H7 (cell line): ENCODE measurements around the gene CARD8. TPM values are rescaled to one million over a fixed set of nuclear protein-coding genes. Genes with fewer than 3 reads are reported as not detected.

ENCODE experiments used
- DNase-seq: peaks from one replicate; pipeline ENCODE4 v3.0.0; 2012
- H3K27me3 ChIP-seq: 2 replicates; pipeline ENCODE4 v1.6.0; 2011; ENCODE audit warnings: mild to moderate bottlenecking, low read length; ENCODE audit not compliant: control insufficient read depth, insufficient read depth
- H3K36me3 ChIP-seq: replicated peaks from 2 replicates; pipeline ENCODE4 v1.5.1; 2011; ENCODE audit warnings: low read length; ENCODE audit not compliant: control insufficient read depth, insufficient read depth
- H3K4me3 ChIP-seq: 2 replicates; pipeline ENCODE4 v1.5.1; 2011; ENCODE audit warnings: low read depth, mild to moderate bottlenecking, control low read depth, low read length, moderate library complexity; ENCODE audit not compliant: insufficient read depth
- total RNA-seq: library from RNA; depleted of rRNA; stranded (reverse); fragments of >200 nt; shearing (Covaris generic); gene quantifications from 2 replicates; pipeline ENCODE4 v1.2.3, GENCODE V29; 2014

The CARD8 gene
- total RNA-seq, 1 experiment from 2014 or later: 0.55 TPM

DNA sequence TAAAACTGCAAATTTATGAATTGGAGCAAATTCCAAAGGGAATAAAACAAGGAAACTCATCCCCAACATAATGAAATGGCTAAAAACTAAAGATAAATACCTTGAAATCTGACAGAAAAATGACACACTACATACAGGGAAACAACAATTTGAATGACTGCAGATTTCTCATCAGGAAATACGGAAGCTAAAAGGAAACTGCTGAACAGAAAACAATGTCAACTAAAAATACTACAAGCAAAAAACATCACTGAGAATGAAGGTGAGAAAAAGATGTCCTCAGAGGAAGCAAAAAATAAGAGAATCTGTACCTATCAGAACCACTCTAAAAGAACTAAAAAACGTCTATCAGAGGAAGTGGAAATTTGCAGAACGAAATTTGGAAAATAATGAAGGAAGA lies 45.7 kb downstream of the CARD8 start:
- H3K36me3 ChIP-seq: no peaks in the 10 kb centered on the region
- H3K4me3 ChIP-seq: no peak overlapping the region
- no peaks in the 10 kb centered on the region; the same call in 1 of the 2 replicates for H3K27me3 ChIP-seq
- no peak for DNase-seq

DNA sequence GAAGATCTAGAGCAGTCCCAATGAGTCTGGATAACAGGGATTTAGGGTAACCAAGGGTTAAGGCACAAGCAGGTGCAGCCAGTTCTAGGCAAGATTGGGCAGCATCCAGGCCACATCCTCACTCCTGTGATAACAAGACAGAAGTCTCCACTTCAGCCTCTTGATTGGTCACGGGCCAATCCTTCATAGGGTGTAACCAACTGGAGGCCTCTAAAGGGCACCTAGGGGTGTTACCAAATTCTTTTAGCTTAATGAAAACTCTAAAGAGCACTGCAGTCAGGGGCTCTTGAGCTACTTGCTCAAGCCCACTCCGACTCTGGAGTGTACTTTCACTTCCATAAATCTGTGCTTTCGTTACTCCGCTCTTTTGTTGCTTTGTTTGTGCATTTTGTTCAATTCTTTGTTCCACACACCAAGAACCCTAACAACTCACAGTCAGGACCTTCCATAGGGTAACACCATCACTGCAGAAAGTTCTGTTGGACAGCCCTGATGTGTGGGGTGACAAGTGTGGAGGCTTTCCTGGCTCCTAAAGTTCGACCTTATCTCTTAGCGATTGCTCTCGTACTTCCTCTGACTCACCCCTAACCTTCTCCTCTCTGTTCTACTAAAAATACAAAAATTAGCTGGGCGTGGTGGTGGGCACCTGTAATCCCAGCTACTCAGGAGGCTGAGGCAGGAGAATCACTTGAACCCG lies 49.2 kb downstream of the CARD8 start:
- no peak for DNase-seq
- Histone ChIP-seq H3K36me3 (no peaks in the 10 kb centered on the region), H3K27me3 (no peaks in the 10 kb centered on the region; the same call in 1 of the 2 replicates), H3K4me3 (no peak overlapping the region)

DNA sequence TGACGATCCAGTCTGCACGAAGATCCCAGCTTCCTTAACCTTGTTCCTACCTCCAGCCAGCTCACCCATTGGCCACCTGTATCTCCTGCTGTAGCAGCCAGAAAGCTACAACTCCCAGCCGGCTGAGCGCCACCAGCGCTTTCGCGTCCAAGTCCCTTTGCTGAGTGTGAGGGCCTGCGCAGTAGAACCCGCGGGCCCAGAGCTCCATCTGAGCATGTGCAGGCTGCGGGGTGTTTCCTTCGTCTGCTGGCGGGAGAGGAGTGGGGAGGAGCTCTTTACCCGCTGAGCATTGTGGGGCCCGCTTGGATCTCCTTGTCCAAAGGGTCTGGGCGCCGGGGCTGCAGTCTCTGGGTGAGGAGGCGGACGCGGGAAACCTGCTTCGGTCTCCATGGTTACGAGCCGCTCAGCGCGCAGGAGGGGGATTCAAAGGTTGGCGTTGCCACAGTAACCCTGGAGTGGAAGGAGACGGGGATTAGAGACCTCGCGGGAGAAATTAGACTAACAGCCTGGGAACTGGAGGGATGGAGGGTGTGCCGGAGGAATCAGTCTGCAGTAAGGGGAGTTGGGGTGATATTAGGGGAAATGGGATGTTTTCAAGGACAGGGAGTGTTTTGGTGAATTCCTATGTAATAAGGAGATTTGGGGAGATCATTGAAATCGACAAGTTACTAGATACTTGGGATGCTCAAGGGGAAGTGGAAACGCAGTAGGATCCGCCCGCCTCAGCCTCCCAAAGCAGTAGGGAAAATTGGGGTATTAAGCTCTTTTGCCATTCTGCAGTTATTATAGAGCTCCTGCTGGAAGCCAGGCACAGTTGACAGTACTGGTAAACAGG lies 51.7 kb downstream of the CARD8 start:
- H3K36me3 ChIP-seq: no peaks in the 10 kb centered on the region
- peak; percentile 93 for DNase-seq
- peak overlapping the region; percentile 50 for H3K4me3 ChIP-seq
- H3K27me3 ChIP-seq: no peaks in the 10 kb centered on the region

DNA sequence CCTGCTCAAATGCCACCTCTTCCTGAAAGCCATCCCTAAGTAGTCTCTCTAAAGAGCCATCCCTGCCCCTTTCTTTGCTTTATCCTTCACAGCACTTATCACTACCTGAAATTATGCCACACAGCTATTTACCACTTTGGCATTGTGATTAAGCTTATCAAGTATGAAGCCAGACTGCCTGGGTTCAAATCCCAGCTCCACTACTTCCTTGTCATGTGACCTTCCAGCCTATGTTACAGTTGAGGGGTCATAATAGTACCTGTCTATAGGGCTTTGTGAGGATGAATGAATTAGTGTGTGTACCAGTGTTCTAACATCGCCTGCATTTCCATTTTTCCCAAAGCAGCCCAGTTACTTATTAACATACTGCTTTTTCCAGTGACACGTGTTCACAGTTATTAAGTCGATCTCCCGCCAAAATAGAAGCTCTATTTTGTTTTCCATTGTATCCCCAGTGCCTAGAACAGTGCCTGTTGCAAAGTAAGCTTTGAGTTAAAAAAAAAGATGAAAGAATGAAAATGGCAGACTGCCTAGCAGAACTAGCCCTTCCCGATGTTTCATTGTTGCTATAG lies 52.4 kb downstream of the CARD8 start:
- peak overlapping the region; percentile 14 for H3K4me3 ChIP-seq
- H3K36me3 ChIP-seq: no peaks in the 10 kb centered on the region

GRCh38 chr19:48196933-48197665 lies 58.6 kb downstream of the CARD8 start:
- Histone ChIP-seq H3K36me3 (no peaks in the 10 kb centered on the region), H3K27me3 (no peaks in the 10 kb centered on the region), H3K4me3 (no peak overlapping the region)
- peak; percentile 29 for DNase-seq

More for the DNA sequence above, 52.4 kb downstream of the CARD8 start:
- no peaks in the 10 kb centered on the region for H3K27me3 ChIP-seq
- no peak for DNase-seq

DNA sequence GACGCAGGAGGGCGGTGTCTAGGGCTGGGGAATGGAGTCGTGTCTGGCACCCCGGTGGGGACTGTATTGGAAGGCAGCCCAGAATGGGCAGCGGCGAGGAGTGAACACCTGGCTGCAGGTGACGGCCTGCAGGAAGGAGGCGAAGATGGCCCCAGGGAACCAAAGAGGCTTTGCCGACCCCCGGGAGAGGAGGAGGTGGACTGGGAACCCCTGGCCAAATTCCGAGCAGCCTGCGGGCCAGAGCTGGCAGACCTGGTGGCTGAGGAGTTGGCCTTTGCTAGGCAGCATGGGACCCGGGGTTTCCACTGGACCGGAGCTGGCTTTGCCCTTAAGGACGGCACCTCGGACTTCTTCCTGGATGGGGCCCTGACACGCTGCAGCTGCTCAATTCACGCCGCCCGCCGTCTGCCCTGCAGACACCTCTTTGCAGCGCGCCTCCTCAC lies 59.4 kb downstream of the CARD8 start:
- Histone ChIP-seq H3K27me3 (no peaks in the 10 kb centered on the region), H3K4me3 (no peak overlapping the region), H3K36me3 (no peaks in the 10 kb centered on the region)
- DNase-seq: peak; percentile 41

- no peaks in the 10 kb centered on the region; the same call in 1 of the 2 replicates for H3K36me3 ChIP-seq
- peak; percentile 39 for DNase-seq
- H3K4me3 ChIP-seq: no peak overlapping the region
- no peaks in the 10 kb centered on the region for H3K27me3 ChIP-seq
Measured at GRCh38 chr19:48194844-48195830, 60.6 kb downstream of the CARD8 start.

DNA sequence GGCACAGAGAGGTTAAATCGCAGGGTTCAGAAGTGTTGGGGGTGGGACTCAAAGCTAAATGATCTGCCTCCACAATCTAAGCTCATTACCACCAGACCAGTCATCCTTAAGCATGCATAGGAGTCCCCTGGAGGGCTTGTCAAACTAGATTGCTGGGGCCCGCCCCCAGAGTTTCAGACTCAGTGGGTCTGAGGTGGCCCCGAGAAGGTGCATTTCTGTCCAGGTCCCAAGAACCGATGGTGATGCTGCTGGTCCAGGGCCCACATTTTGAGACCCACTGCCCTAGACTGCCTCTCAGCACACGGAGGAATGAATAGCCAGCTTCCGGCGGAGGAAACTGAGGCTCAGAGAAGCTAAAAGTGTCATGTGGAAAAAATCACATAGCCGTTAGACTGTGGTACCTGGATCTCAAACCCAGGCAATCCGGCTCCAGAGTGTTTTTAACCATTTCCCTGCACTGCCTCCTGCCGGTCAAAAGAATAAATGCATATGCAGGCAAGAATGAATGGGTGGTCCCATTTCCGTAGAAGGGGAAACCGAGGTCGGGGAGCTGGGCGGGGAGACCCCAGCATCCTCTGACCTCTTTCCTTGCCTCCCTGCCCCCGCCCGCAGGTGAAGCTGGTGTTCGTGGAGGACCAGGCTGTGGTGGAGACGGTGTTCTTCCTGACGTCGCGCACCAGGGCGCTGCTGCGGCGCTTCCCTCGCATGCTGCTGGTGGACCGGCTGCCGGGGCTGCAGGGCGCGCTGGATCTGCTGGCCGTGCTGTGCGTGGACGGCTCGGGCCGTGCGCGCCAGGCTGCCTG lies 61.5 kb downstream of the CARD8 start:
- Histone ChIP-seq H3K36me3 (no peaks in the 10 kb centered on the region; the same call in 1 of the 2 replicates), H3K27me3 (no peaks in the 10 kb centered on the region), H3K4me3 (no peak overlapping the region)
- peak; percentile 76 for DNase-seq

GRCh38 chr19:48192750-48193149 lies 63.0 kb downstream of the CARD8 start:
- Histone ChIP-seq H3K36me3 (no peaks in the 10 kb centered on the region; the same call in none of the 2 replicates), H3K4me3 (no peak overlapping the region), H3K27me3 (no peaks in the 10 kb centered on the region)
- DNase-seq: no peak

- no peaks in the 10 kb centered on the region; the same call in none of the 2 replicates for H3K36me3 ChIP-seq
- H3K4me3 ChIP-seq: no peak overlapping the region
- H3K27me3 ChIP-seq: no peaks in the 10 kb centered on the region
- DNase-seq: no peak
Measured at GRCh38 chr19:48190885-48191284, 64.8 kb downstream of the CARD8 start.

DNA sequence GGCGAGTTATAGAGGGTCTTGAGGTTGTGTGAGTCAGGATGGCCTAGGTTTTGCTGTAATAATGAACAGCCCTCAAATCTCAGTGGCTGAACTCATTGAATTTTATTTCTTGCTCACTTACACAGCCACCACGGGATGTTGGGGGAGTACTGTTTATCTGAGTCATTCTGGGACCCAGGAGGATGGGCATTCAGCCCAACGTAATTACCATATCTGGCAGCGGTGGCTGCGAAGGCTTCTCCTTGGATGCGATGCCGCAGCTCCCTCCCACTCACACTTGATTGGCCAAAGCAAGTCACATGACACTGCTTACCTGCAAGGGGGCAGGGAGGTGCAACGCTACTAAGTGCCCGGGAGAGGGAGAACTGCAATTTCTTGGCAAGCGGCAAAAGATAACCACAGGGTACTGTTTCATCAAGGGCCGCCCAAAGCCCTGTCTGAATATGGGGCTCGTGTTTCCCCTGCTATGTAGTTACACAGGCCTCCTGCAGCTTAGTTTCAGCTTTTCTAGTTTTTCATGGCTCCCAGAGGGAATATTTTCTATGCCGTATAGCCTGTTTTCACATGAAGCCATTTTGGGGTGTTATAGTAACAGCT lies 65.3 kb downstream of the CARD8 start:
- Histone ChIP-seq H3K36me3 (no peaks in the 10 kb centered on the region; the same call in none of the 2 replicates), H3K4me3 (no peak overlapping the region), H3K27me3 (no peaks in the 10 kb centered on the region)
- DNase-seq: peak; percentile 96

DNA sequence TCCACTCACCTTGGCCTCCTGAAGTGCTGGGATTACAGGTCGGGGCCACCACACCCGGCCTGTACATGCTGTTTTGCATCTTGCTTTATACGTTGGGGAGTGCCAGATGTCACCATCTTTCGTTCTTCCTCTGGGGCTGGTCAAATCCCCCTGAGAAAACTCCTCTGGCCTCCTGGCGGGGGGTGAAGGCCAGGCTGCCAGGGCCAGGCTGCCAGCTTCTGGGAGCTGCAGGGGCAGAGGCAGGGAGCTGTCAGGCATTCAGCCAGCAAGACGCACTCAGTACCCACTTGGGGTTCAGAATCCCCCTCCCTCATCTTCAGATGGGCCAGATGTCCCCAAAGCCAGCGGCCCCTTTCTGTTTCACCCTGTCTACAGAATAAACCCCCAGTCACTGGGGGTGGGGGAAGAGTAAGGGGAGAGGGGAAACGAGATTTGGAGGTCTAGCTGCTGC lies 69.1 kb downstream of the CARD8 start:
- H3K4me3 ChIP-seq: no peak overlapping the region
- H3K27me3 ChIP-seq: no peaks in the 10 kb centered on the region
- no peak for DNase-seq

More for the DNA sequence above, 69.1 kb downstream of the CARD8 start:
- H3K36me3 ChIP-seq: no peaks in the 10 kb centered on the region; the same call in none of the 2 replicates
